Cardiac fibroblast (primary cell): ENCODE measurements around the gene EPB41L1.

Source experiments
- DNase-seq, 2 donors: peaks; one replicate each; pipeline versions ENCODE4 v3.0.0 to v3.0.0-alpha.2; 2010; ENCODE audit warnings: low read depth in 2 of 2
- H3K4me3 ChIP-seq, 2 donors: replicated peaks in 1 of 2; 1 replicate in 1 of 2; 2 replicates in 1 of 2; pipeline ENCODE4 v1.5.1; 2011; ENCODE audit warnings: low read depth in 2 of 2, low read length in 2 of 2, mild to moderate bottlenecking in 2 of 2, moderate library complexity in 1 of 2
- CTCF ChIP-seq: IDR thresholded peaks from one replicate; pipeline ENCODE4 v1.5.1; 2011; ENCODE audit warnings: low read depth, mild to moderate bottlenecking, low read length, inconsistent platforms

The EPB41L1 gene

GRCh38 chr20:36121981-36122930, 32.3 kb upstream of the EPB41L1 start:
- DNase-seq = no peak
- TF ChIP-seq CTCF = no peak
- no peak overlapping the region for H3K4me3 ChIP-seq

- no peak for TF ChIP-seq CTCF
- H3K4me3 ChIP-seq = no peak overlapping the region
- no peak for DNase-seq
Measured at GRCh38 chr20:36122931-36123288, 31.6 kb upstream of the EPB41L1 start.

- TF ChIP-seq CTCF = no peak
- no peak for DNase-seq
- H3K4me3 ChIP-seq = no peak overlapping the region
Measured at GRCh38 chr20:36125097-36125496, 29.4 kb upstream of the EPB41L1 start.

GRCh38 chr20:36126836-36127527, 27.6 kb upstream of the EPB41L1 start:
- no peak overlapping the region for H3K4me3 ChIP-seq
- no peak for DNase-seq
- no peak for TF ChIP-seq CTCF

- DNase-seq = peak; percentile 61 to 91
- TF ChIP-seq CTCF = no peak
- H3K4me3 ChIP-seq = no peak overlapping the region
Measured at GRCh38 chr20:36128463-36129159, 25.9 kb upstream of the EPB41L1 start.

- H3K4me3 ChIP-seq = no peak overlapping the region
- TF ChIP-seq CTCF = no peak
- DNase-seq = no peak
Measured at GRCh38 chr20:36129160-36129543, 25.4 kb upstream of the EPB41L1 start.
